ENCODE measurements around the gene SGK1.

DNA sequence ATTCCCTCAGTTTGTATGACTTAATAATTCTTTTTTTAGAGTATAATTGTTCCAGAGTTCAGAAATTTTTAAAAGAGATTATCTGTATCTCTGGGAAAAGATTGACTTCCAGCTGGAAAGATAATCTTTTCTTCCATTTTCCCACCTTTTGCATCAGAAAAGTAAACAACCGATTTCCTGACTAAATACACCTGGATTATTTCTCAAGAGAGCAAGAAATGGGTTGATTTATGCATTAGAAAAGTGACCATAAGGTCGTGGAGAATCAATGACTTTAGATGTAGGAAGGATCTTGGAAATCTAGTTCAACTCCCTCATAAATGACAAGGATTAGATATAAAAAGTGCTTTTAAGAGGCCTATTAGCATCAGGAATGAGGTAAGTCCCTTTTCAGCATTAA, 79.9 kb downstream of the SGK1 start:
- no peak for TF ChIP-seq EZH2phosphoT487 (IDR thresholded peaks at IDR 0.05; ENCODE audit: low read depth)
- TF ChIP-seq, protein P1, sequence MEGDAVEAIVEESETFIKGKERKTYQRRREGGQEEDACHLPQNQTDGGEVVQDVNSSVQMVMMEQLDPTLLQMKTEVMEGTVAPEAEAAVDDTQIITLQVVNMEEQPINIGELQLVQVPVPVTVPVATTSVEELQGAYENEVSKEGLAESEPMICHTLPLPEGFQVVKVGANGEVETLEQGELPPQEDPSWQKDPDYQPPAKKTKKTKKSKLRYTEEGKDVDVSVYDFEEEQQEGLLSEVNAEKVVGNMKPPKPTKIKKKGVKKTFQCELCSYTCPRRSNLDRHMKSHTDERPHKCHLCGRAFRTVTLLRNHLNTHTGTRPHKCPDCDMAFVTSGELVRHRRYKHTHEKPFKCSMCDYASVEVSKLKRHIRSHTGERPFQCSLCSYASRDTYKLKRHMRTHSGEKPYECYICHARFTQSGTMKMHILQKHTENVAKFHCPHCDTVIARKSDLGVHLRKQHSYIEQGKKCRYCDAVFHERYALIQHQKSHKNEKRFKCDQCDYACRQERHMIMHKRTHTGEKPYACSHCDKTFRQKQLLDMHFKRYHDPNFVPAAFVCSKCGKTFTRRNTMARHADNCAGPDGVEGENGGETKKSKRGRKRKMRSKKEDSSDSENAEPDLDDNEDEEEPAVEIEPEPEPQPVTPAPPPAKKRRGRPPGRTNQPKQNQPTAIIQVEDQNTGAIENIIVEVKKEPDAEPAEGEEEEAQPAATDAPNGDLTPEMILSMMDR (IDR thresholded peaks at IDR 0.05; ENCODE audit: low read depth, low read length), result no peak
